Astrocyte (in vitro differentiated cells and primary cell): ENCODE results near the gene FHL1.

Experiments used
- EZH2 ChIP-seq: IDR thresholded peaks from 2 replicates; pipeline ENCODE4 v1.6.1; 2012; ENCODE audit warnings: mild to moderate bottlenecking, low read length, inconsistent platforms; ENCODE audit not compliant: insufficient read depth
- TF ChIP-seq, protein P1 (sequence below): IDR thresholded peaks from 2 replicates; pipeline ENCODE4 v1.5.1; 2011; ENCODE audit warnings: low read depth, mild to moderate bottlenecking, inconsistent platforms, low read length, moderate library complexity; ENCODE audit not compliant: insufficient read depth

- TF ChIP-seq, protein P1, sequence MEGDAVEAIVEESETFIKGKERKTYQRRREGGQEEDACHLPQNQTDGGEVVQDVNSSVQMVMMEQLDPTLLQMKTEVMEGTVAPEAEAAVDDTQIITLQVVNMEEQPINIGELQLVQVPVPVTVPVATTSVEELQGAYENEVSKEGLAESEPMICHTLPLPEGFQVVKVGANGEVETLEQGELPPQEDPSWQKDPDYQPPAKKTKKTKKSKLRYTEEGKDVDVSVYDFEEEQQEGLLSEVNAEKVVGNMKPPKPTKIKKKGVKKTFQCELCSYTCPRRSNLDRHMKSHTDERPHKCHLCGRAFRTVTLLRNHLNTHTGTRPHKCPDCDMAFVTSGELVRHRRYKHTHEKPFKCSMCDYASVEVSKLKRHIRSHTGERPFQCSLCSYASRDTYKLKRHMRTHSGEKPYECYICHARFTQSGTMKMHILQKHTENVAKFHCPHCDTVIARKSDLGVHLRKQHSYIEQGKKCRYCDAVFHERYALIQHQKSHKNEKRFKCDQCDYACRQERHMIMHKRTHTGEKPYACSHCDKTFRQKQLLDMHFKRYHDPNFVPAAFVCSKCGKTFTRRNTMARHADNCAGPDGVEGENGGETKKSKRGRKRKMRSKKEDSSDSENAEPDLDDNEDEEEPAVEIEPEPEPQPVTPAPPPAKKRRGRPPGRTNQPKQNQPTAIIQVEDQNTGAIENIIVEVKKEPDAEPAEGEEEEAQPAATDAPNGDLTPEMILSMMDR: no peak
- TF ChIP-seq EZH2: no peak
These were observed 19.0 kb downstream of the FHL1 start for GRCh38 chrX:136166221-136166855.
